Bronchial epithelial cell (primary cell): ENCODE results near the gene ALOX5. TPM values are rescaled to one million over a fixed set of nuclear protein-coding genes. Genes with fewer than 3 reads are reported as not detected.
"Not testable (repeated sequence)": the region's sequence is repeated elsewhere in the genome, so short reads cannot be mapped to it uniquely, and the experiment has no call there.

Source experiments
- DNase-seq: peaks from one replicate; pipeline ENCODE4 v3.0.0-alpha.2; 2010; ENCODE audit warnings: low read depth
- FAIRE-seq: peaks from 2 replicates; lab custom pipeline; 2011; peaks lifted over from hg19 to GRCh38; lab: Jason Lieb, UNC
- H3K27me3 ChIP-seq: 2 replicates; pipeline ENCODE4 v1.5.1; 2011; ENCODE audit warnings: low read length; ENCODE audit not compliant: control insufficient read depth, insufficient read depth
- H3K36me3 ChIP-seq: 2 replicates; pipeline ENCODE4 v1.5.1; 2011; ENCODE audit warnings: low read length; ENCODE audit not compliant: control insufficient read depth, insufficient read depth
- H3K4me3 ChIP-seq: 2 replicates; pipeline ENCODE4 v1.5.1; 2011; ENCODE audit warnings: mild to moderate bottlenecking, low read depth, low read length, control low read depth
- total RNA-seq: library from RNA; depleted of rRNA; stranded (reverse); fragments of >200 nt; gene quantifications from 2 replicates; pipeline ENCODE4 v1.2.1, GENCODE V29; 2014
- TF ChIP-seq, protein P1 (sequence below): IDR thresholded peaks from 2 replicates; pipeline ENCODE4 v1.5.1; 2011; ENCODE audit warnings: mild to moderate bottlenecking, moderate library complexity, low read length, control low read depth, inconsistent platforms; ENCODE audit not compliant: insufficient read depth, severe bottlenecking

Gene ALOX5
- total RNA-seq, 1 donor from 2014 or later: 0.26 TPM

- Histone ChIP-seq H3K27me3 (no peaks in the 10 kb centered on the region), H3K36me3 (no peaks in the 10 kb centered on the region), H3K4me3 (no peak overlapping the region)
- DNase-seq: peak; percentile 20
- no peak for FAIRE-seq
- TF ChIP-seq, protein P1, sequence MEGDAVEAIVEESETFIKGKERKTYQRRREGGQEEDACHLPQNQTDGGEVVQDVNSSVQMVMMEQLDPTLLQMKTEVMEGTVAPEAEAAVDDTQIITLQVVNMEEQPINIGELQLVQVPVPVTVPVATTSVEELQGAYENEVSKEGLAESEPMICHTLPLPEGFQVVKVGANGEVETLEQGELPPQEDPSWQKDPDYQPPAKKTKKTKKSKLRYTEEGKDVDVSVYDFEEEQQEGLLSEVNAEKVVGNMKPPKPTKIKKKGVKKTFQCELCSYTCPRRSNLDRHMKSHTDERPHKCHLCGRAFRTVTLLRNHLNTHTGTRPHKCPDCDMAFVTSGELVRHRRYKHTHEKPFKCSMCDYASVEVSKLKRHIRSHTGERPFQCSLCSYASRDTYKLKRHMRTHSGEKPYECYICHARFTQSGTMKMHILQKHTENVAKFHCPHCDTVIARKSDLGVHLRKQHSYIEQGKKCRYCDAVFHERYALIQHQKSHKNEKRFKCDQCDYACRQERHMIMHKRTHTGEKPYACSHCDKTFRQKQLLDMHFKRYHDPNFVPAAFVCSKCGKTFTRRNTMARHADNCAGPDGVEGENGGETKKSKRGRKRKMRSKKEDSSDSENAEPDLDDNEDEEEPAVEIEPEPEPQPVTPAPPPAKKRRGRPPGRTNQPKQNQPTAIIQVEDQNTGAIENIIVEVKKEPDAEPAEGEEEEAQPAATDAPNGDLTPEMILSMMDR: no peak
Measured at GRCh38 chr10:45386657-45387056, 12.6 kb downstream of the ALOX5 start.

DNA sequence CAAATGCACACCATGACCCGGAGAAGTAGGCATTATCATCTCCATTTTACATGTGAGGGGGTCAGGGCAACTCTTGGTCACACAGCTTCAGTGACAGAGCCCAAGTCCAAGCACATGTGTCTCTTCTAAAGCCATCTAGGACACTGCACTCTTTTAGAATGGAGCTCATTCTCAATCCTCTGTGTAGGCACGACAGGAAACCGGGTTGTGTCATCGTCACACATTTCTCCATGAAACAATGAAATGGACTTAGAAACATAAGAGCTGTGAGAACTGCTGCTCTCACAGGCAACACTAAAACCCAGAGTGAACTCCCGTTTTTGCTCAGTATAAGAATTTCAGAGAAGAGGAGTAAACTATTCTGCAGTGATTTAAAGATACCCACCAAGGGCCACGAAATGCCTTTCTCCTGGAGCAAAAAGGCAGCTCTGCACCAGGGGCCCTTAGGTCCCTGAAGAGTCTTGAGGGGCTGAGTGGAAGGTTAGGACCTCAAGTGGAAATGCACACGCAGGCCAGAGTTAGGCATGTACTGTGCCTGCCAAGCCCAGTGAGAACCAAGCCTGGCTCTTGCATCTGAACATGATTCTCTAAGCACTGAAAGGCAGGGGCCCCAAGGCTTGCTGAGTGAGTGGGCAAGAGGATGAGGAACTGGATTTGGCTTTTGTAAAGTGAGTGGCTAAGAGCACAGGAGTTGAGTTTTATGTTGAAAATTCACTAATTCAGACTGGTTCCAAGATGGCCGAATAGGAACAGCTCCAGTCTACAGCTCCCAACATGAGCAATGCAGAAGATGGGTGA is 13.3 kb downstream of the ALOX5 start:
- Histone ChIP-seq H3K4me3 (no peak overlapping the region), H3K27me3 (no peaks in the 10 kb centered on the region), H3K36me3 (no peaks in the 10 kb centered on the region)
- DNase-seq: no peak
- TF ChIP-seq, protein P1: no peak
- no peak for FAIRE-seq

DNA sequence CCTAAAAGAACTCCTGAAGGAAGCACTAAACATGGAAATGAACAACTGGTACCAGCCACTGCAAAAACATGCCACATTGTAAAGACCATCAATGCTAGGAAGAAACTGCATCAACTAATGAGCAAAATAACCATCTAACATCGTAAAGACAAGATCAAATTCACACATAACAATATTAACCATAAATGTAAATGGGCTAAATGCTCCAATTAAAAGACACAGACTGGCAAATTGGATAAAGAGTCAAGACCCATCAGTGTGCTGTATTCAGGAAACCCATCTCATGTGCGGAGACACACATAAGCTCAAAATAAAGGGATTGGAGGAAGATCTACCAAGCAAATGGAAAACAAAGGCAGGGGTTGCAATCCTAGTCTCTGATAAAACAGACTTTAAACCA is 15.7 kb downstream of the ALOX5 start:
- not testable (repeated sequence) for DNase-seq, H3K27me3 ChIP-seq, FAIRE-seq

DNA sequence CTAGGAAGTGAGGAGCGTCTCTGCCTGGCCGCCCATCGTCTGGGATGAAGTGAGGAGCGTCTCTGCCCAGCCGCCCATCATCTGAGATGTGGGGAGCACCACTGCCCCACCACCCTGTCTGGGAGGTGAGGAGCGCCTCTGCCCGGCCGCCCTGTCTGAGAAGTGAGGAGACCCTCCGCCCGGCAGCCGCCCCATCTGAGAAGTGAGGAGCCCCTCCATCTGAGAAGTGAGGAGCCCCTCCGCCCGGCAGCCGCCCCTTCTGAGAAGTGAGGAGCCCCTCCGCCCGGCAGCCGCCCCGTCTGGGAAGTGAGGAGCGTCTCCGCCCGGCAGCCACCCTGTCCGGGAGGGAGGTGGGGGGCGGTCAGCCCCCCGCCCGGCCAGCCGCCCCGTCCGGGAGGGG is 17.6 kb downstream of the ALOX5 start:
- not testable (repeated sequence) for H3K4me3 ChIP-seq, FAIRE-seq

More for the DNA sequence above, 15.7 kb downstream of the ALOX5 start:
- H3K4me3 ChIP-seq, H3K36me3 ChIP-seq: not testable (repeated sequence)

DNA sequence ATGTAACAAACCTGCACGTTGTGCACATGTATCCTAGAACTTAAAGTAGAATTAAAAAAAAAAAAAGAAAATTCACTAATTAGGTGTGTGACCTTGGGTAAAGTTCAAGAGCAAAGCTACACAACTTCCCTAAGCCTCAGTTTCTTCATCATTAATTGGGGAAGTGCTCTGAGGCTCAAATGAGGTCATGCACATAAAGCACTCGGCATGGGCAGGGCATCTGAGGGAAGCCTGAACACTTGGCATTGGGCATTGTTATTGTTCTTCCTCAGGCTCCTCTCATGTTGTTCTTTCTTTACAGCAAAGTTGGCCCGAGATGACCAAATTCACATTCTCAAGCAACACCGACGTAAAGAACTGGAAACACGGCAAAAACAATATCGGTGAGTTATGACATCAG is 21.5 kb downstream of the ALOX5 start:
- TF ChIP-seq, protein P1: no peak
- DNase-seq (no peak), FAIRE-seq (no peak)
- H3K36me3 ChIP-seq: no peaks in the 10 kb centered on the region
- H3K4me3 ChIP-seq: no peak overlapping the region
- H3K27me3 ChIP-seq: no peaks in the 10 kb centered on the region

More for the DNA sequence above, 17.6 kb downstream of the ALOX5 start:
- not testable (repeated sequence) for DNase-seq, H3K27me3 ChIP-seq, H3K36me3 ChIP-seq

- Histone ChIP-seq H3K4me3 (no peak overlapping the region), H3K27me3 (no peaks in the 10 kb centered on the region), H3K36me3 (no peaks in the 10 kb centered on the region)
- FAIRE-seq (no peak), DNase-seq (no peak)
- TF ChIP-seq, protein P1: no peak
Measured at GRCh38 chr10:45398595-45398994, 24.6 kb downstream of the ALOX5 start.

DNA sequence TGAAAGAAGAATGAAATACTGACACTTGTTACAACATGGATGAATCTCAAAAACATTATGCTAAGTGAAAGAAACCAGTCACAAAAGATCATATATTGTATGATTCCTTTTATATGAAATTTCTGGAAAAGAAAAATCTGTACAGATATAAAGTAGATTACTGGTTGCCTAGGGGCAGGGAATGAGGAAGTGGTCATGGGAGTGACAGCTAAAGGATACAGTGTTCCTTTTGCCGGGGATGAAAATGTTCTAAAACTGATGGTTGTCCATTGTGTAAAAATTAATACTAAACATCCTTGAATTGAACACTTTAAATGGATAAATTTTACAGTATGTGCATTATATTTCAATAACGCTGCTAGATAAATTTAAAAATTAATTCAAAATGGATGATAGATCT is 25.1 kb downstream of the ALOX5 start:
- no peak overlapping the region for H3K4me3 ChIP-seq
- no peaks in the 10 kb centered on the region for H3K36me3 ChIP-seq
- no peak for FAIRE-seq
- no peak for DNase-seq
- TF ChIP-seq, protein P1: no peak
- H3K27me3 ChIP-seq: no peaks in the 10 kb centered on the region
